Naive B cell (primary cell): ENCODE measurements around the gene ZNF792. TPM values are rescaled to one million over a fixed set of nuclear protein-coding genes. Genes with fewer than 3 reads are reported as not detected.
A peak's percentile ranks its signal among the peaks of the same experiment; 100 is the strongest.
"Not testable (repeated sequence)": the region's sequence is repeated elsewhere in the genome, so short reads cannot be mapped to it uniquely, and the experiment has no call there.

Experiments used
- ATAC-seq, 2 donors: fragments of 150-1000 bp; cut with Tn5 transposase; 2 replicates each; pipeline ENCODE4 v1.10.0; 2021; ENCODE audit warnings: low read depth in 2 of 2, mild to moderate bottlenecking in 2 of 2, moderate library complexity in 2 of 2
- DNase-seq: peaks from one replicate; pipeline ENCODE4 v3.0.0; 2022
- H3K27ac Mint-ChIP-seq, 6 donors: one replicate each; pipeline ENCODE4 v1.8.0; 2020 to 2022; ENCODE audit warnings: mild to moderate bottlenecking in 6 of 6, mixed read lengths in 6 of 6, moderate library complexity in 5 of 6, inconsistent platforms in 2 of 6
- H3K27me3 Mint-ChIP-seq, 3 donors: one replicate each; pipeline ENCODE4 v1.8.0; 2021 to 2022; ENCODE audit warnings: mixed read lengths in 3 of 3, mild to moderate bottlenecking in 1 of 3
- H3K36me3 Mint-ChIP-seq, 2 donors: one replicate each; pipeline ENCODE4 v1.8.0; 2020 to 2022; ENCODE audit warnings: mixed read lengths in 2 of 2, inconsistent platforms in 1 of 2, mild to moderate bottlenecking in 1 of 2
- H3K4me1 Mint-ChIP-seq, 3 donors: one replicate each; pipeline ENCODE4 v1.8.0; 2020 to 2022; ENCODE audit warnings: mixed read lengths in 3 of 3, inconsistent platforms in 1 of 3, mild to moderate bottlenecking in 1 of 3, moderate library complexity in 1 of 3
- H3K4me3 Mint-ChIP-seq, 8 donors: one replicate each; pipeline ENCODE4 v1.8.0; 2020 to 2022; ENCODE audit warnings: mild to moderate bottlenecking in 8 of 8, mixed read lengths in 8 of 8, moderate library complexity in 8 of 8, inconsistent platforms in 2 of 8
- H3K9me3 Mint-ChIP-seq, 7 donors: one replicate each; pipeline ENCODE4 v1.8.0; 2020 to 2022; ENCODE audit warnings: mixed read lengths in 7 of 7, mild to moderate bottlenecking in 5 of 7, inconsistent platforms in 2 of 7, moderate library complexity in 1 of 7
- polyA plus RNA-seq, 6 donors: library from polyadenylated mRNA; unstranded; fragments of 300-500 nt; fragmentation: Illumina TruSeq; gene quantifications; one replicate each; pipeline ENCODE4 v1.2.3, GENCODE V29; 2021; ENCODE audit warnings: low read depth in 6 of 6

The ZNF792 gene
- polyA plus RNA-seq, 6 donors from 2014 or later = 6.7 to 14.7 (median 8.8) TPM

DNA sequence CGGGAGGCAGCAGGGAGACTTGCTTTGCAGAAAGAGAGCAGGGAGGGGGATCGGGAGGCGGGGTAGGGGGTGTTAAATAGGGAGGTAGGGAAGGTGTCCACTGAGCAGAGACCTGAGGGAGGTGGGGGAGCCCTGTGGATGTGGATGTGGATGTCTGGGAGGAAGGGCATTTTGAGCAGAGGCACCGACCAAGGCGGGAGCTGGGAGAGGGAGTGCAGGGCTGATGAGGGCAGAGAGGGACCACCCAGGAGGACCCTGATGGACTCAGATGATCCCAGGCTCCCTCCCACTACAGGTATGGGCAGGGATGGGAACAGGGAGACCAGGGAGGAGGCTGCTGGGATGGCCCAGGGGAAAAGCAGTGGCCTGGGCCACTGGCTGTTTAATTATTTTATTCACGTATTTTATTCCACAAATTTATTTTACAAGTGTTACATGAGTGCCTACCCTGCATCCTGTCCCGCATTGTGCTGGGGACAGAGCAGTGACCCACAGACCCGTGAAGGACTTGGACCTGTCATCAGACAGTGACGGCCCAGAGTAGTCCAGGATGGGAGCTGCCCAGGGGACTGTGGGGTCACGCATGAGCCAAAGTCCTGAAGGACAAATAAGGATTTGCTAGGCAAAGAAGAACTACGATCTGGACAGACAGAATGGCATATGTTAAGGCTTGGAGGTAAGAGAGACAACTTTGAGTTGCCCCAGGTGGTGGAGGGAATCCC is 41.4 kb upstream of the ZNF792 start:
- Mint-ChIP-seq H3K27me3 (no peaks in the 10 kb centered on the region), H3K27ac (no peak overlapping the region), H3K4me3 (peak overlapping the region in 1 of 8 donors; percentile 51), H3K9me3 (no peaks in the 10 kb centered on the region), H3K4me1 (peaks cover 41 to 56% (median 45%) of the 10 kb centered on the region in 3 donors), H3K36me3 (peaks cover 4% of the 10 kb centered on the region in 2 donors)
- DNase-seq = no peak
- ATAC-seq = no peak

DNA sequence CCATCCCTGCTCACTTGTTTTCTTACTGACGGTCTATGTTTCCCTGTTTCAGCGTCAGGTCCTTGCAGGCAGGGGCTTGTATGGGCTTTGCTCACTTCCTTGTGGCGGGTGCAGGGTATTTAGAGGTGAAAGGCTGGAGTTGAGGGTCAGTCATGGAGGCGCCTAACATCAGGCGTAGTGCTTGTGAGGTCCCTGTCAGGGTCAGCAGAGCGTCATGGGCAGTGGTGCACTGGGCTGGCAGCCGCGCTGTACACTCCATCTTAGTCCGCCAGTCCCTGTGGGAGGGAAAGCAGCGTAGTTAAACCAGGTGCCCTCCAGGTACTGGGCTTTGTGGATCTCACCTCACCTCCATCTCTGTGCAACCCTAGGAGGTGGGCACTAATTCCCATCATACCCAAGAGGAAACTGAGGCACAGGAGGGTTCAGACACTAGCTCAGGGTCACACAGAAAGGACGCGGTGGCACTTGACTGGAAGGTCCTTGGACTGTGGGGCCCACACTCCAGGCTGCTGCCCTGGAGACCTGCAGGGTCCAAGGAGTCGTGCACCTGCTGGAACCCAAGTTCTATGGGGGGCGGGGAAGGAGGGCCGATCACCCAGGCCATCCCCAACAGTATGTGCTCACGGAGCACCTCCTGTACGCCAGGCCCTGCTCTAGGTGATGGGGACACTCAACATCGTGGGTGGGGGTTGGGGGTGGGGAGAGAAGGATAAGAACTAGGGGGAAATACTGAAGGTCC is 40.7 kb upstream of the ZNF792 start:
- H3K4me1 Mint-ChIP-seq = peaks cover 41 to 60% (median 49%) of the 10 kb centered on the region in 3 donors
- peak overlapping the region in 4 of 8 donors; percentile 12 to 54 (median 43) for H3K4me3 Mint-ChIP-seq
- H3K27me3 Mint-ChIP-seq = no peaks in the 10 kb centered on the region
- H3K9me3 Mint-ChIP-seq = no peaks in the 10 kb centered on the region
- H3K27ac Mint-ChIP-seq = peak overlapping the region in 2 of 6 donors; percentile 73 to 86
- ATAC-seq (no peak), DNase-seq (no peak)
- peaks cover 0 to 4% of the 10 kb centered on the region in 2 donors for H3K36me3 Mint-ChIP-seq

DNA sequence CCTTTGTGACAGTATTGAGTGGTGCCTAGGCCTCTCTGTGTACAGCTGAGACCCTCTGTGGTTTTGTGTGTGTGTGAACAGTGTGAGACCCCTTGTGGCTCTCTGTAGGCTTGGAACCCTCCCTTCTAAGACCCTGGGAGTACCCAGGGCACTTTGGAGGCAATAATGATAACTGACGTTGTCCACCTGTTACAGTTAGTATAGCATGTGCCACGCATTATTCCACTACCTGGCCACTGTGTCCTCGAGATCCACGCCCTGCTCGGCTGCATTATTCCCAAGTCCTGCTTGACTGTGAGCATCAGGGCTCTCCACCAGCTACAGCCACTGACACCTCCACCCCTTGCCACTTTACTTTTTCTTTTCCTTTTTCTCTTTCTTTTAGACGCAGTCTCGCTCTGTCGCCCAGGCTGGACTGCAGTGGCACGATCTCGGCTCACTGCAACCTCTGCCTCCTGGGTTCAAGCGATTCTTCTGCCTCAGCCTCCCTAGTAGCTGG is 38.1 kb upstream of the ZNF792 start:
- peaks cover 66 to 83% (median 66%) of the 10 kb centered on the region in 3 donors for H3K4me1 Mint-ChIP-seq
- peak overlapping the region; percentile 86 to 96 (median 94) for H3K27ac Mint-ChIP-seq
- H3K36me3 Mint-ChIP-seq = peaks cover 0 to 4% of the 10 kb centered on the region in 2 donors
- H3K4me3 Mint-ChIP-seq = peak overlapping the region; percentile 87 to 98 (median 95)
- DNase-seq (no peak), ATAC-seq (no peak)
- H3K9me3 Mint-ChIP-seq = no peaks in the 10 kb centered on the region
- no peaks in the 10 kb centered on the region for H3K27me3 Mint-ChIP-seq

DNA sequence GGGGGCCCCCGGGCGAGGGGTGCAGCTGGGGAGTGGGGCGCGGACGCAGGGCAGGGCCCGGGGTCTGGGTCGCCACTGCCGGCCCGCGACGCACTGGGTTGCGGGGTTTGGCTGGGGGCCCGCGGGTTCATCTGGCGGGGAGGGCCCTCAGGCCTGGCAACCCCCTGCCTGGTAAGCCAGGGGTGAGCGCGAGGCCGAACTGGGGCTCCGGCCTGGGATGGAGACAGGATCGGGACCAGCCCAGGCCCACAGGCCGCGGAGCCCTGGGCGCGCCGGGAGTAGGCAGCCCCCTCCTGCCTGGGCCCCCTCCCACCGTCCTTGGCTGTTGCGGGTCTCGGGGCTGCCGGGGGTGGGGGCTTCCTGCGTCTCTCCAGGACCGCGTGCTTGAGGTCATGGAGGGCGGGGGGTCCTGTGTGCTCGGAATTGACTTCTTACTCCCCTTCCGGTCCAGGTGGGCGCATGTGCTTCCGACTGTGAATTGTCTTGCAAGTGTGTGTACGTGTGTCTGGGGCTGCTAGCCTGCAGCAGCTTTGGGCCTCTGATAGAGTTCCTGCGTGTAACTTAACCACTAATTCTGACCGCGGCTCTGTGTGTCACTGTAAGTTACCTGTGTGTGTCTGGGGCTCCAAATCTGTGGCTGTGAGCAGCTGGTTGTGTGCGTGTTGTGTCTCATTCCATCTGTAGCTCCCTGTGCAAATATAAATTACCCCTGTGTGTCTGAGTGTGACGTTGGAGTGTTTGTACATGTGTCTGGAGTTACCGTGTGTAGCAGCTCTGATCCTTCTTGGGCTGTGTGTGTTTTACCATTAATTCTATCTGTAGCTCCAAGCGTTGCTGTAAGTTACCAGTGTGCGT is 36.8 kb upstream of the ZNF792 start:
- peak; percentile 55 for DNase-seq
- Mint-ChIP-seq H3K4me1 (peaks cover 63 to 80% (median 66%) of the 10 kb centered on the region in 3 donors), H3K4me3 (peak overlapping the region; percentile 87 to 98 (median 95)), H3K36me3 (no peaks in the 10 kb centered on the region), H3K27ac (peak overlapping the region; percentile 81 to 99 (median 94)), H3K9me3 (no peaks in the 10 kb centered on the region), H3K27me3 (no peaks in the 10 kb centered on the region)
- ATAC-seq = peak; percentile 26 to 43

DNA sequence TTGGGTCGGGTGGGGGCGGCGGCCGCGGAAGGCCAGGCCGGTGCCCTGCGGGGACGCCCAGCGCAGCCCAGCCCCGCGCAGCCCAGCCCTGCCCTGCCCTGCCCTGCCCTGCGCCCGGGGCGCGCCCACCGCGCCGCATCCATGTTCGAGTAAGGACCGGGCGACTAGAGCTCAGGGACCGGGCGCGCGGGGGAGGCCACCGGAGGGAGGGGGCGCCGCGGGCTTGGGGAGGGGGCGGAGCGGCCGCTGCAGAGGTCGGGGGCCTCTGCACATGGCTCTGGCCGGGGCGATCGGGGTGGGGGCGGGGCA is 36.3 kb upstream of the ZNF792 start:
- peak overlapping the region in 3 of 8 donors; percentile 87 to 94 (median 91) for H3K4me3 Mint-ChIP-seq
- no peaks in the 10 kb centered on the region for H3K27me3 Mint-ChIP-seq
- DNase-seq (no peak), ATAC-seq (peak in 1 of 2 donors; percentile 16)
- H3K27ac Mint-ChIP-seq = peak overlapping the region in 1 of 6 donors; percentile 85
- no peaks in the 10 kb centered on the region for H3K9me3 Mint-ChIP-seq
- H3K36me3 Mint-ChIP-seq = no peaks in the 10 kb centered on the region
- peaks cover 61 to 74% (median 66%) of the 10 kb centered on the region in 3 donors for H3K4me1 Mint-ChIP-seq

DNA sequence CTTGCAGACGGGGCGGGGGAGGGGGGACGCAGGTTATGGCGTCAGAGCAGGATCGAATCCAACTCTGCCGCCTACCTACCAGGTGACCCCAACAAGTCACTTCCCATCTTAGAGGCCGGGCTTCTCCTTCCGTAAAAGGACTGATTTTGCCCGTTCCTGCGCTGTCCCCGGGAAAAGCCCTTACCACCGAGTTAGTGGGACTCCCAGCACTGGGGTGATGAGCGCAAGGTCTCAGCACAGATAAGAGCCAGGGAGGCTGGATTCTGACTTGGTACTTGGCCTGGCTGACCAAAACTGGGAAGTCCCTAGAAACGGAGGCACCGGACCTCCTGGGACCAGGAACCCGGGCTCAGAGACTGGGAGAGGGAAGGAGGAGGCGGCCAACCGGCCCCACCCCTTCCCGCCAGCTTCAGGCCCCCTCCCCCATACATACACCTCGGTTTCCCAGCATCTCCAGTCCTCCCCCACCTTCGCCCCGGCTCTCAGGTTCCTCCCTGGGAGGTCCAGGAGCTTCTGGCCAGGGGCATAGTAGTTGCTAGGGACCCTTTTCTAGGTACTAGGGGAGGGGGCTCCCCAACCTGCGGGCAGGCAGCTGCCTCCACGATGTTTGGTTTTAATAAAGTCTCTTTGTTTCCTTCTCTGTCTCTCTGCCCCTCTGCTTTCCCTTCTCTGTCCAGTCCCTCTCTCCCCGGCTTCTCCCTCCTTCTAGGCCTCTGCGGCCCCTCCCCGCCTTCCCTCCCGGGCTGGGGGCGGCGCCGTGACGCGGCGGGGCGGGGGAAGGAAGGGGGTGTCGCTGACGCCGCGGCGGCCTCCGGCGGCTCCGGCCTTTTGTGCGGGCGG is 35.7 kb upstream of the ZNF792 start, which contains the start of gene GRAMD1A:
GRAMD1A (plus strand) TSS at position 826 of the 840 bp plus-strand sequence. CDS start 156 bp downstream, outside the sequence.
- peak; percentile 50 to 59 for ATAC-seq
- Mint-ChIP-seq H3K4me1 (peaks cover 59 to 72% (median 66%) of the 10 kb centered on the region in 3 donors), H3K36me3 (no peaks in the 10 kb centered on the region)

DNA sequence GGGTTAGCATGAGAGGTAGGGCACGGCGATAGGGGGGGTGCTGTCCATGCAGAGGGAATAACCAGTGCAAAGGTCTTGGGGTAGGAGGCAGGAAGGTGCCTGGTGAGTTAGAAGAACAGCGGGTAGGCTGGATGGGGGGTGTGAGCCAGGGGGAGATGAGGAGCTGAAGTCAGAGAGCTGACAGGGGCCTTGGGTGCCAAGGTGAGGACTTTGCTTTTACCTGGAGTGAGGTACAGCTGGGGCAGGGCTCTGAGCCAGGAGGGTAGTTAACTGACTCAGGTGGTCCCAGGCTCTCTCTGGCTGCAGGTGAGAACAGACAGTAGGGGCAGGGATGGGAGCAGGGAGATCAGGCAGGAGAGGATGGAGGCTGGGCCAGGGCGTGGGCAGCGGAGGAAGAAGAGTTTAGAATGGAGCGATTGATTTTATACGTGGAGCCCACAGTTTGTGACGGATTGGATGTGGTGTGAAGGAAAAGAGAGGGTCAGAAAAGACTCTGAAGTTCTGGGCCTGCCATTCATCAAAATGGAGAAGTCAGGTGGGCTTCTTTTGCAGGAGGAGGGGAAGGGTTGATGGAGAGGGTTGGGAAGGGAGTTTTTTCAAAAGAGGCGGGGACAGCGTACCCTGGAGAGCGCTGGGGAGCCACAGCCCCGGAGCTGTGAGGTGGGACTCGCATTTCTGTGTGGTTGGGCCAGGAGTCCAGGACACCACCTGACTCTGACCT is 34.9 kb upstream of the ZNF792 start:
- ATAC-seq (no peak), DNase-seq (no peak)
- Mint-ChIP-seq H3K27me3 (no peaks in the 10 kb centered on the region), H3K9me3 (no peaks in the 10 kb centered on the region), H3K4me1 (peaks cover 54 to 65% (median 61%) of the 10 kb centered on the region in 3 donors), H3K36me3 (no peaks in the 10 kb centered on the region), H3K27ac (peak overlapping the region; percentile 45 to 98 (median 87)), H3K4me3 (peak overlapping the region; percentile 83 to 93 (median 88))

More for the DNA sequence above, 35.7 kb upstream of the ZNF792 start, which contains the start of gene GRAMD1A:
- H3K27me3 Mint-ChIP-seq = no peaks in the 10 kb centered on the region
- peak within 1 kb of the TSS; percentile 87 to 98 (median 95) for H3K4me3 Mint-ChIP-seq
- peak within 1 kb of the TSS; percentile 82 to 99 (median 94) for H3K27ac Mint-ChIP-seq
- no peaks in the 10 kb centered on the region for H3K9me3 Mint-ChIP-seq
- peak; percentile 68 for DNase-seq

DNA sequence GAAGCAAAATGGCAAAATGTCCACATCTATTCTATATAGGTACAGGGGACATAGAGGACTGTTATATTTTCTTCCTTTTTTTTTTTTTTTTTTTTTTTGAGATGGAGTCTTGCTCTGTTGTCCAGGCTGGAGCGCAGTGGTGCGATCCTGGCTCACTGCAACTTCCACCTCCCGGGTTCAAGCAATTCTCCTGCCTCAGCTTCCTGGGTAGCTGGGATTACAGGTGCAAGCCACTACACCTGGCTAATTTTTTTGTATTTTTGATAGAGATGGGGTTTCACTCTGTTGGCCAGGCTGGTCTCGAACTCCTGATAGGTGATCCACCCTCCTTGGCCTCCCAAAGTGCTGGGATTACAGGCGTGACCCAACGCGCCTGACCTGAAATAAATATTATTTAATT is 34.2 kb upstream of the ZNF792 start:
- Mint-ChIP-seq H3K4me3 (peak overlapping the region; percentile 47 to 92 (median 85)), H3K4me1 (peaks cover 47 to 58% (median 54%) of the 10 kb centered on the region in 3 donors)
- not testable (repeated sequence) for ATAC-seq

DNA sequence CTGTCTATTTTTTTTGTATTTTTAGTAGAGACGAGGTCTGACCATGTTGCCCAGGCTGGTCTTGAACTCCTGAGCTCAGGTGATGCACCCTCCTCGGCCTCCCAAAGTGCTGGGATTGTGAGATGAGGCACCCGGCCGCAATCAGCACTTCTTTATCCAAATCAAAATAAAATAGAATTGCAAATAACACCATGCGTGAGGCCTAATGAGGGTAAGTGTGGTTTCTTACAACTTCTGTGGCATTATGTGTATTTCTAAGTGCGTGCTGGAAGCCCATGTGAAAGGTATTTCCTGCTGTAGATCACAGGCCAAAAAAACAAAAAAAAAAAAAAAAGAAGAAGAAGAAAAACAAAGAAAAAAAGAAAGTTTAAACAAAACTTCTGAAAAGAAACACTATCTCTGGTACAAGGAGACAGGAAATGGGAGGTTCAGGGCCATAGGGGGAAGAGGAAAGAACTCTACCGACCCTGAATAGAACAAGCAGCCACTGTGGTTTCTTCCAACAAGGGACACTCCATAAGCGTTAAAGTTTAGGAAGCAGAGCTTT is 33.1 kb upstream of the ZNF792 start:
- peak overlapping the region; percentile 57 to 91 (median 72) for H3K4me3 Mint-ChIP-seq
- H3K9me3 Mint-ChIP-seq = no peaks in the 10 kb centered on the region
- ATAC-seq = no peak
- no peak for DNase-seq
- H3K4me1 Mint-ChIP-seq = peaks cover 37 to 48% (median 43%) of the 10 kb centered on the region in 3 donors
- H3K36me3 Mint-ChIP-seq = no peaks in the 10 kb centered on the region
- H3K27me3 Mint-ChIP-seq = no peaks in the 10 kb centered on the region
- peak overlapping the region; percentile 57 to 94 (median 89) for H3K27ac Mint-ChIP-seq

More for the DNA sequence above, 34.2 kb upstream of the ZNF792 start:
- H3K9me3 Mint-ChIP-seq, DNase-seq, H3K27me3 Mint-ChIP-seq, H3K36me3 Mint-ChIP-seq: not testable (repeated sequence)
- H3K27ac Mint-ChIP-seq = peak overlapping the region in 4 of 6 donors; percentile 80 to 94 (median 89)

DNA sequence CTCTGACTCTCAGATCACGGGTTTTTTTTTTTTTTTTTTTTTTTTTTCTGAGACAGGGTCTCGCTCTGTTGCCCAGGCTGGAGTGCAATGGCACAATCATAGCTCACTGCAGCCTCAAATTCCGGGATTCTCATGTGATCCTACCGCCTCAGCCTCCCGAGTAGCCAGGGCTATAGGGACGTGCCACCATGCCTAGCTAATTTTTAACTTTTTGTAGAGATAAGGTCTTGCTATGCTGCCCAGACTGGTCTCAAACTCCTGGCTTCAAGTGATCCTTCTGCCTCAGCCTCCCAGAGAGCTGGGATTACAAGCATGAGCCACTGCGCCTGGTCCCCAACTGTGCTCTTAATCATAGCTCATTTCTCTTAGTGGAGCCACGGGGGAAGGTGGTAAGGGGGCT is 31.5 kb upstream of the ZNF792 start:
- ATAC-seq = no peak
- Mint-ChIP-seq H3K9me3 (peaks cover 0 to 1% (median 0%) of the 10 kb centered on the region in 7 donors), H3K27me3 (no peaks in the 10 kb centered on the region), H3K4me1 (peaks cover 23 to 33% (median 30%) of the 10 kb centered on the region in 3 donors), H3K27ac (no peak overlapping the region), H3K36me3 (no peaks in the 10 kb centered on the region), H3K4me3 (no peak overlapping the region)
- no peak for DNase-seq

DNA sequence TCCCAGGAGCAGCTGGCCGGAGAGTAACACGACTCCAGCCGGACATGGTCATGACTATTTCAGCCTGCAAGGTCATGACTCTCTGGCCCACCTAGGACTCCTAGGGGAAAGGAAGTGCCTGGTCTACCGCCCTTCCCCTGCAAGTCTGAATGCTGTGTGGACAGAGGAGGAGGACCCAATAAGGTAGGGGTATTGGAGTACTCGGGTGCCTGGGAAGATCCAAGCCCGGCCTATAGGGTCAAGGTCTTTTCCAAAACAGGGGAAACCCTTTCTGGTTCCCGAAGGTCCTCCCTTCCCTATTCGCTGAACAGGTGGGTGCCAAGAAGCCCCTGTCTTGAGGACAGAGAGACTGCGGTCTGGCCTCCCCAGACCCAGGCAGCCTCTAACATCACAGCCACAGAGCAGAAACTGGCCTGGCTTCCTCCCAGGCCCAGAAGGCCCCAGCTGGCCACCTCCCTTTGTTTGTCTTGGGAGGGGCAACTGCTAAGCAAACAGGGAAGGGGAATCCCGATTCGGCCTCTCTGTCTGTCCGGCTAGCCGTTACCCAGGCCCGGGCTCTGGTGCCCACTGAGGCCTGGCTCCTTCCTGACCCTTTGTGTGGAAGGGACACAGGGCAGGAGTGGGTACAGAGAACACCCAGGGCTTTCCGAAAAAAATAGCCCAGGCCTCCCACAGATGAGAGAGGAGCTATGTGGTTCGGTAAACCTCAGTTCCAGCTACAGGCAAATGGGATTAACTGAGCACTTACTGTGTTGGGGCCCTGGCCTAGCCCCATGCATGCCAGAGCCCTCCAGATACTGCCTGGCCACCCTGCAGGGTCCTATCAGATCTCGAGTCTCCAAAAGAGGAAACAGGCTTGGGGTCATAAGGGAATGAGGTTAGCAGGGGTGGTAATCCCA is 30.9 kb upstream of the ZNF792 start:
- Mint-ChIP-seq H3K27me3 (no peaks in the 10 kb centered on the region), H3K27ac (no peak overlapping the region), H3K9me3 (peaks cover 0 to 1% (median 0%) of the 10 kb centered on the region in 7 donors), H3K4me3 (no peak overlapping the region), H3K36me3 (no peaks in the 10 kb centered on the region), H3K4me1 (peaks cover 20 to 31% (median 30%) of the 10 kb centered on the region in 3 donors)
- no peak for DNase-seq
- no peak for ATAC-seq
